NCI-H1092 treated with DMSO at 0.1 percent for 48 hours (cell line): ENCODE data around the gene SAMD4A.
"Not testable (repeated sequence)": the region's sequence is repeated elsewhere in the genome, so short reads cannot be mapped to it uniquely, and the experiment has no call there.

ENCODE experiments used
- DNase-seq: peaks from one replicate; lab custom pipeline; 2025; lab: John Stamatoyannopoulos, UW

SAMD4A gene

DNA sequence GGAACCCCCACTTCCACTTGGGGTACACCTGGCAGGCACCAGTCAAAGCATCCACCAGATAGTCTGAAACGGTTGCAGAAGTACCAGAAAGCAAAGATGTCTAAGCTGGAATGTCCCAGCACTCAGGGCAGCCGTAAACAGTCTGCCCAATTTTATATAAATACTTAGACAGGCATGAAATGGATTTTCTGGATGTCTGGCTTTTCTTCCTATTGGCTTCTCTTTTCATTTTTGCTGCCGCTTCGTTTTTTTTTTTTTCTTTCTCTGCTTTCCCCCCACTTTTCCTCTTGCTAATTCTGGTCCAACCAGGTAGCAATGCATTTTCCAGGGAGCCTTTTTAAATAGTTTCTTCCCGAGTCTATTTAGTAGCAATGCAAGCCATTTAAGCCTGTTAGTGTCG, 168.0 kb downstream of the SAMD4A start:
- no peak for DNase-seq

DNA sequence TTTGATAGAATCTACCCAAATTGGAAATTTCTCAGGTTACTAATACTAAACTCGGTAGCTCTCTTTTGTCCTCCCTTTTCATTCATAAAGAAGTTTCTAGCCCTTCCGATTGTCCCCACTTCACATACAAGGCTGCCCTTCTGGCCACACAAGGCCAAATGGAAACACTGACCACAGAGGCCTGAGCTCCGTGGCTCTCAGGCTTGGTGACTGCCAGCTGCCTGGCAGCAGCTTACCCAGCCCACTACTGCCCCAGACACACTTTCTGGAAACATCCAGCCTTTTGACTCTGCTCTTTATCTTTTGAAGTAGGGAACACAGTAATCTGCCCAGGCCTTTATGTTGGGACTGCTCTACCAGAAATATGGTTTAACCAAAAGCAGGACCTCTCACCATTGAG, 168.5 kb downstream of the SAMD4A start:
- no peak for DNase-seq

- no peak for DNase-seq
Measured at GRCh38 chr14:54737132-54737711, 170.3 kb downstream of the SAMD4A start.

GRCh38 chr14:54738009-54738408, 171.1 kb downstream of the SAMD4A start:
- DNase-seq = no peak

DNA sequence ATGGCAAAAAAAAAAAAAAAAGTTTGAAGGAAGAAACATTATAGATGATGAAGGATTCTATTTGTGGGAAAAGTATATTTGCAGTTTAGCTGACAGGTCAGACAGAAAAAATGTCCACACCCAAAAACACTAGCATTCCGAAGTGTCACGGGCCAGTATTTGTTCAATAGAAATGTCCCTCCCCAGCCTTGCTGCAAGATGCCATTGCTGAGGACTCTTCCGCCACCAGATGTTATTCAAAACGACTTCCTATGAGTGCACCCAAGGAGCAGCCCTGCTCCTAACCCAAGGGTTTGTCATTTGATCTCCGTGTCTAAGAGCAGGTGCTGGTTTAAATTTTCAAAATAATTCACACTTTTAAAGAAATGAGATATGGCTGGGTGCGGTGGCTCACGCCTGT, 172.6 kb downstream of the SAMD4A start:
- DNase-seq = no peak

GRCh38 chr14:54742492-54743350, 175.8 kb downstream of the SAMD4A start:
- no peak for DNase-seq

- no peak for DNase-seq
Measured at GRCh38 chr14:54743382-54743781, 176.5 kb downstream of the SAMD4A start.

DNA sequence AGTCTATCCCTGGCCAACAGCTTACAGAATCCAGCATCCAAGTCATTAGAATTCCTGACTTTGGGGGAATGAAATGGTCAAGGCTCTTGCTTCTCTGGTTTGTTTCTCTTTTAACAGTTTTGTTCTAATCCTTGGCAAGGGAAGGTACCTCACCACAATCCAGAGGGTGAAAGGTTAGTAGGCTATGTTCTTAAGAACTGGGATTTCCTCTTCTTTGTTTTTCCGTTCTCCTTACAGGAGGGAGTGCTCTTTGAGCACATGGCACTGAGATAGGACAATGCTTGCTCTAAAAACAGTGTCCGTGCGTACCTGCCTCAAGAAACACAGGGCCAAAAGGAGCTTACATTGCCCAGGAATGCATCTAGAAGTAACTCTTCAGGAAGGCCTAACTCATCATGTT, 179.1 kb downstream of the SAMD4A start:
- no peak for DNase-seq

DNA sequence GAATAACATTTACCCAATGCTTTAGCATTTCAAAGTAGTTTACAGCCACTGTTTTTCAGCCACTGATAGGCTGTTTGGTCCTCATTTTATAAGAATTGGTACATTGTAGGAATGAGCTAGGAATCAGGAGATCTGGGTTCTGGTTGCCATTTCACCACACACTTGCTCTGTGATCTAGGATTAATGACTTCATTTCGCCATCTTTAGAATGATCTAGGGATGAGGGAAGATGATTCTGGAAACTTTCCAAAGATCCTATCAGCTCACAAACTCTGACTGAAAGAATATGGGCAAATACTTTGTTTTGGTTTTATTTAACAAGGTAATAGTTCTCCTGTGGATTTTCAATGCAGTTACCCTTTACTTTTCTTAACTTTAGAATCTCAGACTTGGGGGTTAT, 180.7 kb downstream of the SAMD4A start:
- no peak for DNase-seq

DNA sequence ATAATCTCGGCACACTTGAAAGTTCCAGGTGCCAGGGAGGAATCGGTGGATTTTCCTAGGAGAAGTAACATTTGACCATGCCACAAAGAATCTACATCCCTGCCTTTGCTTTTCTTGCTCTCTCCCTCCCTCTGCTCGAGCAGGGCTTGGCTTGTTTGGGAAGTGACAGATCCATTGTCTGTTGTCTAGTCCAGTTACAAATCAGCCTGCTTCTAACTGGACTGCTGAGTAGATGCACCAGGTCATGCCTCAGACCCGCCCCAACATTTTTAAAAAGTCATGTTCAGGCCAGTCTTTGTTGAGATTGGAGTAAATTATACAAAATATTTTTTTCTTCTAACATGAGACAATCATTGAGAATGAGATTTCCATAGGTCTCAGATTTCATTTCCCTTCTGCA, 182.3 kb downstream of the SAMD4A start:
- DNase-seq = no peak

- DNase-seq = no peak
Measured at GRCh38 chr14:54749727-54750126, 182.8 kb downstream of the SAMD4A start.

DNA sequence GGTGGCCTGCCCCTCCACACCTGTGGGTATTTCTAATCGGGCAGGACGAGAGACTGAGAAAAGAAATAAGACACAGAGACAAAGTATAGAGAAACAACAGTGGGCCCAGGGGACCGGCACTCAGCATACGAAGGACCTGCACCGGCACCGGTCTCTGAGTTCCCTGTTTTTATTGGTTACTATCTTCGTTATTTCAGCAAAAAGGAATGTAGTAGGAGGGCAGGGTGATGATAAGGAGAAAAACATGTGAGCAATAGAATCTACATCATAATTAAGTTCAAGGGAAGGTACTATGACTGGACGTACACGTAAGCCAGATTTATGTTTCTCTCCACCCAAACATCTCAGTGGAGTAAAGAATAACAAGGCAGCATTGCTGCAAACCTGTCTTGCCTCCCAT, 185.7 kb downstream of the SAMD4A start:
- not testable (repeated sequence) for DNase-seq

DNA sequence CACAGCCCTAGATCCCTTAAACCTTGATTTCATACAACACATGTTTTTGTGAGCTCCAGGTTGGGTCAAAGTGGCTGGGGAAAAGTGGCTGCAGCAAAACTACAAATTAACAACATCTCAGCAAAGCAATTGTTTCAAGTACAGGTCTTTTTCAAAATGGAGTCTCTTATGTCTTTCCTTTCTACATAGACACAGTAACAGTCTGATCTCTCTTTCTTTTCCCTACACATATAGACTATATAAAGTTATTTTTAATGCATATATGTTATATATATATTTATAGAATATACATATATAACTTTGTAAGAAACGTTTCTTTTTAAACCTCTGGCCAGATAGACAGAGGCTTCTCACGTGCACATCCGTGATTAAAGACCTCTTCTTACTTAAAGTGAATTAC, 186.5 kb downstream of the SAMD4A start:
- not testable (repeated sequence) for DNase-seq

GRCh38 chr14:54754116-54754622, 187.2 kb downstream of the SAMD4A start:
- no peak for DNase-seq

DNA sequence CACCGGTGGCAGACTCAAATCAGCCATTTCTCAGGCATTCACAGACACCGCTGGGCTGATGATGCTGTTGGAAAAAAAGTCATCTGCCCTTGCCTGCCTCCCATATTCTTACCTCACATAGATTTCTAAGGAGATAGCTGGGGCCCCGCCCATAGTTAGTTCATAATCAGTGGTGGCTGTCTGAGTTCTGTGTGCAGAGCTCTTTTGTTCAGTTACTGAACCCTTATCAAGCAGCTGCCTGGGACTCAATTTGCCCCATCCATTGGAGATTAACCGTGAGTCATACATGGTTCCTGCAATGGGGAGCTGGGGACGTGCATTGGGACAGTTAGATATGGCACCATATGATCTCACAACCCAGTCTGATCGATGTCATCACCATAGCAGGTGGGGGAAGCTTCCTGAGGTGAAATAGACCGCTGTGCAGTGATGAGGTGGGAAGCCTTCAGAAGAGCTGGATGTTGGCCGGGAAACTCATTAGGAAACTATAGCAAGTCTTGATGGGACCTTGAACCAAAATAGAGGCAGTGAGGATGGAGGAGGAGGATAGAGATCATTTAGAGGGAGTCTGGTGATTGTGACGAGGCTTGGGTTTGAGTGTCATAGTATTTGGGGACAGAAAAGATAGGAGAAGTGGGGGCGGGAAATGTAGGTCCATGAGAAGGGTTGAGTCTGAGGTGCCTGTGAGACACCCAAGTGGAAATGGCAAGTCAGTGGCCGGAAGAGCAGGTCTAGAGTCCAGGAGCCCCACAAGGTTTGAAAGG, 187.9 kb downstream of the SAMD4A start:
- DNase-seq = no peak

GRCh38 chr14:54756656-54757392, 189.9 kb downstream of the SAMD4A start:
- DNase-seq = no peak

- no peak for DNase-seq
Measured at GRCh38 chr14:54758041-54758440, 191.1 kb downstream of the SAMD4A start.

DNA sequence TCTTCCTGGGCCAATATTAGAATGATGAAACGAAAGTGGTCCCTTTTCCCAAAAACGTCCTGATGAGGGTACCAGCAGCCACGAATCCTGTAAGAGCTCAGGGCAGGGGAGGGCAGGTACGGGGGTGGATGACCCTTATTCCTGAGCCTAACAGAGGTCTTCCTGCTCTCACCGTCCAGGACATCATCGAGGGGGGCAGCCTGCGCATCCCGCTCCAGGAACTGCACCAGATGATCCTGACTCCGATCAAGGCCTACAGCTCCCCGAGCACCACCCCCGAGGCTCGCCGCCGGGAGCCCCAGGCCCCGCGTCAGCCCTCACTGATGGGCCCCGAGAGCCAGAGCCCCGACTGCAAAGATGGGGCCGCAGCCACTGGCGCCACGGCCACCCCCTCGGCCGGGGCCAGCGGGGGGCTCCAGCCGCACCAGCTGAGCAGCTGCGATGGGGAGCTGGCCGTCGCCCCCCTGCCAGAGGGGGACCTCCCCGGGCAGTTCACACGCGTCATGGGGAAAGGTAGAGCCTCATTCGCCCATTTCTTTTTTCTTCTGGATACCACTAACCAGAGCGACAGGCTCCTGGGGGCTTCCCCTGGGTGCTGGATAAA, 193.2 kb downstream of the SAMD4A start:
- no peak for DNase-seq

DNA sequence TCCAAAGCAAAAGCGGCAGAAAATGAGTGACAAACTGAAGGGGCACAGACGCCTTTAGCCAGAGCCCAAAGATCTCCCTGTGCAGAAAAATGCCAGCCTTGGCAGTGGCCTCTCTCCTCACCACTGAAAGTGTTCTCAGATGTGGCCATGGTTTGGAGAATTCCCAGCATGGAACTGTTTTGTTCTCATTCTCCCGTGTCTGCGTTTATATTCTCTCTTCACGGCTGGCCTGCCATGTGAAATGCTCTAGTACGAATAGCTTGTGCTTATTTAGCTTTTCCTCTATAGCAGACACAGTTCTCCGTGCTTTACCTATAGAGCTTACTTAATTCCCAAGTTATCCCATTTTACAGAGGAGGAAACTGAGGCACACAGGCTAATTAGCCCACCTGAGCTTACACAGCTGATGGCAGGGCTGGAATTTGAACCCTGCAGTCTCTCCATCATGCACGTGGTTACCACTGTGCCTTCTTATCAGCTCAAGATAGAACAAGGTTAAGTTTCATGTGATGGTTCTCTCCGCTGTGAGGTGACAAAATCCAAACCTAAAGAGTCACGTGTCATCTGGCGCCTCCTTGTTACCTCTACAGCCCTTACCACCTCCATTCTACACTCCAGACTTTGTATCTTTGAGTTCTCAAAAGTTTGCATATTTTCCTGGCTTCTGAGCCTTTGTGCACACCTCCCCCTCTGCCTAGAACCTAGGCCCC, 194.1 kb downstream of the SAMD4A start:
- DNase-seq = no peak

GRCh38 chr14:54761835-54762234, 194.9 kb downstream of the SAMD4A start:
- DNase-seq = no peak

GRCh38 chr14:54762296-54762695, 195.4 kb downstream of the SAMD4A start:
- no peak for DNase-seq
